ENCODE results near the gene CSF1R.
"Not testable (repeated sequence)": the region's sequence is repeated elsewhere in the genome, so short reads cannot be mapped to it uniquely, and the experiment has no call there.

Gene CSF1R

GRCh38 chr5:150052956-150053712 lies 33.2 kb downstream of the CSF1R start:
- Histone ChIP-seq H3K27ac (ENCODE audit: low read length) (no peak overlapping the region), H3K4me1 (ENCODE audit: low read length) (no peaks in the 10 kb centered on the region)

GRCh38 chr5:150052226-150052955 lies 34.0 kb downstream of the CSF1R start:
- Histone ChIP-seq H3K9ac (ENCODE audit: low read length) (no peak overlapping the region), H2AFZ (ENCODE audit: low read depth, low read length) (no peak overlapping the region), H3K4me3 (ENCODE audit: low read length) (no peak overlapping the region), H3K9me3 (ENCODE audit: insufficient read depth, low read length) (no peaks in the 10 kb centered on the region), H4K20me1 (ENCODE audit: insufficient read depth, low read length) (no peaks in the 10 kb centered on the region), H3K4me2 (ENCODE audit: low read length) (no peak overlapping the region), H3K27me3 (ENCODE audit: low read depth, low read length) (no peaks in the 10 kb centered on the region), H3K4me1 (ENCODE audit: low read length) (no peaks in the 10 kb centered on the region), H3K36me3 (replicated peaks; ENCODE audit: low read depth, low read length) (peaks cover 20% of the 10 kb centered on the region), H3K79me2 (ENCODE audit: low read length) (no peaks in the 10 kb centered on the region), H3K27ac (ENCODE audit: low read length) (no peak overlapping the region)
- TF ChIP-seq EZH2phosphoT487 (IDR thresholded peaks at IDR 0.05; ENCODE audit: low read depth) (no peak), CTCF (IDR thresholded peaks at IDR 0.05; ENCODE audit: low read depth, low read length) (no peak)

More at GRCh38 chr5:150052956-150053712, 33.2 kb downstream of the CSF1R start:
- no peaks in the 10 kb centered on the region for H3K9me3 ChIP-seq (ENCODE audit: insufficient read depth, low read length)
- no peak overlapping the region for H2AFZ ChIP-seq (ENCODE audit: low read depth, low read length)
- no peak overlapping the region for H3K4me3 ChIP-seq (ENCODE audit: low read length)
- H3K36me3 ChIP-seq (replicated peaks; ENCODE audit: low read depth, low read length), result peaks cover 20% of the 10 kb centered on the region
- TF ChIP-seq EZH2phosphoT487 (IDR thresholded peaks at IDR 0.05; ENCODE audit: low read depth), result no peak
- TF ChIP-seq CTCF (IDR thresholded peaks at IDR 0.05; ENCODE audit: low read depth, low read length), result no peak
- no peaks in the 10 kb centered on the region for H3K79me2 ChIP-seq (ENCODE audit: low read length)
- no peaks in the 10 kb centered on the region for H4K20me1 ChIP-seq (ENCODE audit: insufficient read depth, low read length)
- no peaks in the 10 kb centered on the region for H3K27me3 ChIP-seq (ENCODE audit: low read depth, low read length)
- H3K9ac ChIP-seq (ENCODE audit: low read length), result no peak overlapping the region
- no peak overlapping the region for H3K4me2 ChIP-seq (ENCODE audit: low read length)

GRCh38 chr5:150051657-150052195 lies 34.6 kb downstream of the CSF1R start:
- H3K79me2 ChIP-seq (ENCODE audit: low read length), result no peaks in the 10 kb centered on the region
- H3K4me1 ChIP-seq (ENCODE audit: low read length), result no peaks in the 10 kb centered on the region
- H3K9me3 ChIP-seq (ENCODE audit: insufficient read depth, low read length), result no peaks in the 10 kb centered on the region
- no peak overlapping the region for H2AFZ ChIP-seq (ENCODE audit: low read depth, low read length)
- H3K27ac ChIP-seq (ENCODE audit: low read length), result no peak overlapping the region
- peaks cover 20% of the 10 kb centered on the region for H3K36me3 ChIP-seq (replicated peaks; ENCODE audit: low read depth, low read length)
- no peak for TF ChIP-seq CTCF (IDR thresholded peaks at IDR 0.05; ENCODE audit: low read depth, low read length)
- TF ChIP-seq EZH2phosphoT487 (IDR thresholded peaks at IDR 0.05; ENCODE audit: low read depth), result no peak
- no peak overlapping the region for H3K9ac ChIP-seq (ENCODE audit: low read length)
- H3K4me2 ChIP-seq (ENCODE audit: low read length), result no peak overlapping the region
- no peaks in the 10 kb centered on the region for H4K20me1 ChIP-seq (ENCODE audit: insufficient read depth, low read length)
- H3K4me3 ChIP-seq (ENCODE audit: low read length), result no peak overlapping the region
- no peaks in the 10 kb centered on the region for H3K27me3 ChIP-seq (ENCODE audit: low read depth, low read length)

- H3K36me3 ChIP-seq (replicated peaks; ENCODE audit: low read depth, low read length), result peaks cover 24% of the 10 kb centered on the region
- H2AFZ ChIP-seq (ENCODE audit: low read depth, low read length); H3K27ac ChIP-seq (ENCODE audit: low read length): not testable (repeated sequence)
Observed at GRCh38 chr5:150050172-150050811, 36.1 kb downstream of the CSF1R start.

More at GRCh38 chr5:150050172-150050811, 36.1 kb downstream of the CSF1R start:
- H3K4me3 ChIP-seq (ENCODE audit: low read length); H3K27me3 ChIP-seq (ENCODE audit: low read depth, low read length); H3K9me3 ChIP-seq (ENCODE audit: insufficient read depth, low read length); H3K79me2 ChIP-seq (ENCODE audit: low read length); H3K4me1 ChIP-seq (ENCODE audit: low read length); H4K20me1 ChIP-seq (ENCODE audit: insufficient read depth, low read length); H3K4me2 ChIP-seq (ENCODE audit: low read length); H3K9ac ChIP-seq (ENCODE audit: low read length): not testable (repeated sequence)
